HG02840 (cell line): ENCODE data around the gene RBM39.
"Not testable (repeated sequence)": the region's sequence is repeated elsewhere in the genome, so short reads cannot be mapped to it uniquely, and the experiment has no call there.

Experiments used
- ATAC-seq: cut with Tn5 transposase; IDR thresholded peaks from one replicate; pipeline ENCODE4 v1.9.1; 2021; ENCODE audit warnings: mild to moderate bottlenecking, moderate library complexity, moderate number of reproducible peaks; ENCODE audit not compliant: unreplicated experiment, low FRiP score

The RBM39 gene

DNA sequence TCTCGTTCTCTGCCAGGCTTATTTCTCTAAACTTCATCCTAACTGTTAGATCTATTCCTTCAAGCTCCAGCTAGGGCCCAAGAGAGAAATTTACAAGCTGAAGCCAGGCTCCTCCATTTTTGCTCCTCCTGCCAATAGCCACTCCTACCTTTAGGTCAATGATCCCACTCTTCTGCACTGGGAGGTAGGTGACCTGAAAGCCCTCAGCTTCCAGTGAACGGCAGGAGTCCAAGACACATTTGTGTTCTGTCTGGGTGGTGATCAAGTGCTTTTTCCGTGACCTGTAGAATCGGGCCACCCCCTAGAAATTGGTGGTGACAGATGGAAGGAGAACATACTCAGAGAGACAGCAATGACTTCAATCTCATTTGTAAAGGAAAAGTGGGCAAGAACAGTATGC is 51.8 kb downstream of the RBM39 start:
- ATAC-seq: no peak

DNA sequence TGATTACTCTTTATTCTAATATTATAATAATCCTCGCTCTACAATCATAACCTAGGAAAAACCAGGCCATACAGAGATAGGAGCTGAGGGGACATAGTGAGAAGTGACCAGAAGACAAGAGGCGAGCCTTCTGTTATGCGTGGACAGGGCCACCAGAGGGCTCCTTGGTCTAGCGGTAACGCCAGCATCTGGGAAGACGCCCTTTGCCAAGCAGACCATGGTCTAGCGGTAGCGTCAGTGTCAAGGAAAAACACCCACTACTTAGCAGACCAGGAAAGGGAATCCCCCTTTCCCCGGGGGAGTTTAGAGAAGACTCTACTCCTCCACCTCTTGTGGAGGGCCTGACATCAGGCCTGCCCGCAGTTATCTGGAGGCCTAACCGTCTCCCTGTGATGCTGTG is 55.2 kb downstream of the RBM39 start:
- not testable (repeated sequence) for ATAC-seq

- not testable (repeated sequence) for ATAC-seq
Observed at GRCh38 chr20:35685368-35685767, 56.7 kb downstream of the RBM39 start.

GRCh38 chr20:35681960-35682359 is 60.1 kb downstream of the RBM39 start:
- no peak for ATAC-seq

DNA sequence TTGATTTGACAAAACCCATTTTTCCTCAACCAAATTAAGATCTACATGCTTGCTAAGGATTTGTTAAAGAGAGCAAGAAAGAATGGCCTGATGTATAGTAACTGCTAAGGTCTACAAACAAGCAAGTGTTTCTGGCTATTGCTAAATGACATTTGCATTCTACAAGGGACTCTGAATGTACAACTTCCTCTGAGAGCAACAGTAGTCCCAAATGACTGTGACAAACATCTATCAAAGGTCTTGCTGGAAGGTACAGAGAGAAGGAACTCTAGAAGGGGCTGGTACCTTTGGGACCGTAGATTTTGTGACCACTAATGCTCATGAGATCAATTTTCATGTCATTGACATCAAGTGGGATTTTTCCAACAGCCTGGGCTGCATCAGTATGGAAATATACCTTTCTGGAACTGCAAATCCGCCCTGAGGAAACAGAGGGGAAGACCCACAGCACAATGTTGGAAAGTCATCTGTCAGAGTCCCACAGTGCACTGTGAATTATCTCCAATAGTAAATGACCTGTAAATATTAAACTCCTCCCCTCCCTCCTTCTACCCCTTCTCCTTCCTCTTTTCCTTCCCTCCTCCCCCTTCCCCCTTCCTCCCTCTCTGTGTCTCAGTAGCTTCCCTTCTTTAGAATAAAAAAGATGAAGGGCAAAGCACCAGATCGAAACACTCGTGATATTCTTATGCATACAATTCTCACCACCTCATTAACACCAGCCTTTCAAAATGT is 61.4 kb downstream of the RBM39 start:
- ATAC-seq: no peak

GRCh38 chr20:35674921-35675320 is 67.1 kb downstream of the RBM39 start:
- no peak for ATAC-seq

DNA sequence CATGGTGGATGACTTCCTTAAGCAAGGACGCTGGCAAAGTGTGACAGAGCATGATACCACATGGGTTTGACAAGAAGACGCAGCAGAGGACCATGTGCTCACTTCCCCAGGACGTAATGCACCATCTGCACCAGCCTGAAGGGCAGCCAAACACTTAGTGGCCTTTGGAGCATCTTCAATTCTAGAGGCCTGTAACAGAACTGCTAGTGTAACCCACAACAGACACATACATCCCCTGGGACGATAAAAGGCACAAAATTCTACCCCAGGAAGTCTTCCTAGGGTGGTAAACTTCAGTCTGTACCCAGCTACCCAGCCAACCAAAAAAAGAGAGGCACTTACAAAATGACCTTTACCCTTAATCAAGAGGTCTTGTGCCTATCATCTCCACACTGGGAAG is 68.2 kb downstream of the RBM39 start:
- no peak for ATAC-seq

GRCh38 chr20:35669681-35670080 is 72.4 kb downstream of the RBM39 start:
- no peak for ATAC-seq

- no peak for ATAC-seq
Observed at GRCh38 chr20:35669221-35669620, 72.8 kb downstream of the RBM39 start.

- no peak for ATAC-seq
Observed at GRCh38 chr20:35665949-35666288, 76.1 kb downstream of the RBM39 start.

DNA sequence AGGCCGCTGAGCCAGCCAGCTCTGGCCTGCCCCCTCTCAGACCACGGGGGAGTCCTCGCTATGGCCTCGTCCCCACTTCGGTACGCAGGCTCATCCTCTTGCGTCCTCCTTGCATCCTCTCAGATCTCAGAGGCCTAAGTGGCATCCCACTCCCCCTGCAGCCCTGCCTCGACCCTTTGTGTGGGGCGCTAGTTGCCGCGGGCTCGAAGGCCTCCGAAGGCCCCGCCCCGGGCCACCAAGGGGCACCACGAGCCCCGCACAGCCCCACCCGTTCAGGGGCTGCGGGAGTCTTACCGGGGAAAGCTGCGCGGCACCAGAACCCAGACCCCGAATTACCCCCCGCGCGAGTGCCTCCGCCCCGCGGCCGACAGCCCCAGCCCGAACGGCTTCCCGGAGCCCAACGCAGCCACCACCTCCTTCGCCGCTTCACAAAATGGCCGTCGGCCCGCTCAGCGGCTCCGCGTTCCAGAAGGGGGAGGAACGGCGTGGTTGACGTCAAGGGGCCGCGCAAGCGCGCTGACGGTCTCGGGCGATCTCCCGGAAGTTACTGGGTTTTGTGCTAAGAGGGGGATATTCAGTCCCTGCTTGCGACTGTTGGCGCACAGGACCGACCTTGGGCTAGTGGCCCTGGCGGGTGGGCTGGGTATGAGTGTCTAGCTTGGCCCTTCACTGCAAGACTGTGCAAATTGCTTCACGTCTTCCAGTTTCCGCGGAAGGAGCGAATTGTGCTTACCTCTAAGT is 77.4 kb downstream of the RBM39 start, which contains the start of the genes CPNE1 and RBM12:
TSS of gene CPNE1 (minus strand) at position 435 of the 741 bp plus-strand sequence. CDS start 31,977 bp downstream, outside the sequence.
TSS of gene RBM12 (minus strand) at position 435 of the 741 bp plus-strand sequence. CDS start 9,578 bp downstream, outside the sequence.
- ATAC-seq: peak; percentile 67

DNA sequence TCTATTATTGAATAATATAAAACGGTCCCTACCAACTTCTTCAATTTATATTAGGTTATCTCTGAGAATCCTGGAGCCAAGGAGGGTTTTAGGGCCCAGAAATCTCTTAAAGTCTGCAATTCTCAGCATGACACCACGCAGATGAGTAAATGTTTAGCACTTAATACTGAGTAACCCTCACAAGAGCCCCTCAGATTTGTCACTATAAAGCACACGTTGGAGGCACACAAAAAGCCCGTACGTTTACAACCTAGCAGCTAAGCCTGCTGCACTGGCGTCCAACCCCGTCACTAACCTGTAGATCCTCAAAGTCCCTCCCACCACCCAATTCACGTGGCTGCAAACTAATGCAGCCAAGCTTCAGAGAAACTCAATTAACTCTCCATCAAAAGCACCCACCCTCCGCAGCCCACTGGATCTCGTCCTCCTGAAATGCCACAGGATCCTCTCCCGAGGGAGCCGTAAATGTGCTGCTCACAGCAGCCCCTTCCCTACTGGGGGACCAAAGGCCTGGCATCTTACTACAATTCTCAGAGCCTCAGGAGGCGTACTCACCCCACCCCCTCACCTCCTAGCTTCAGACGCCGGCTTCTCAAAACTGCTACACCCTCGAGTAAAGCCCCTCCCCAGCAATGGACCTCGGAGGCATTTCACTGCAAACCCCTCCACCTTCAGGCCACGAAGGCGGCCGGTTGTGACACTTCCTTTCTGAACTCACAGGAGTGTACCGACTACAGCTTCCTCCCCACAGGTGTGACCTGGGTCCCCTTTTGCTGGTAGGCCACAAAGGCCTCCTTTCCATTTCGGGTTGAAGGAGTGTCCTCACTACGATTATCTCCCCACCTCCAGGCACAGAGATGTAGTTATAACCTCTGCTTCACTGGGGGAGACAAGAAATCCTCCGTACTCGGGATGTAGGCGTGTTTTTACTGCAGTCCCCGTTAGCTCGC is 78.3 kb downstream of the RBM39 start:
- peak; percentile 21 for ATAC-seq

DNA sequence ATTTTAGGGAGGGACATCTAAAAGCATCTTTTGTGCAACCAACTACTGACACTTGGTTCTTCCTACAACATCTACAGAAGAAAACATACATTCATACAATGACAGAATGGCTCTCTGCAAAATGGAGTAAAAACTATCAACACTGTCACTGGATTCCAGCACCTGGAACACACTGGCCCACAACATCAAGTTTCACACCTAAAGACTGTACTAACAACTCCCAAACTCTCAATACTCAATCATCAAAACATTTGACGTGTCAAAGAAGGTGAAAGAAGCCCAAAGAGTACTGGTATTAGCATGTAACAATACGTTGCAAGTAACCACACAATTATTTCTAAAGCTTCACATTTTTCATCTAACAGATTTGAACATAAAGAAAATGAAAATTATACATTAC is 79.5 kb downstream of the RBM39 start:
- no peak for ATAC-seq

DNA sequence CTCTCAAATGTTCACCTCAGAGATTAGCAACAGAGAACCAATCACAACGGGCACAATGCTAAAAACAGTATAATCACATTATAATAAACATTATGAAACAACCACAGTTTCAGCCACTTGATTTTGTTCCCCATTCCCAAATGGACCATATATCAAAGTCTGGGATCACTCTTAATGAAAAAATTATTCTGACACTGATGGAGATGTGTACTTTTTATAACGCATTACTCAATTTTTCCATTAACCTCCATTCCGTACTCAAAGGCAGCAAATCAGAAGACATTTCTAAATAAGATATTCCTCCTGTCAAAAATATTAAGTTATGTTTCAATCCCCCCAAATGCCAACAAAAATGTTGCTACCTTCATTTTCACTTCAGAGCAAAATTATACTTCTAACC is 80.2 kb downstream of the RBM39 start:
- ATAC-seq: no peak

DNA sequence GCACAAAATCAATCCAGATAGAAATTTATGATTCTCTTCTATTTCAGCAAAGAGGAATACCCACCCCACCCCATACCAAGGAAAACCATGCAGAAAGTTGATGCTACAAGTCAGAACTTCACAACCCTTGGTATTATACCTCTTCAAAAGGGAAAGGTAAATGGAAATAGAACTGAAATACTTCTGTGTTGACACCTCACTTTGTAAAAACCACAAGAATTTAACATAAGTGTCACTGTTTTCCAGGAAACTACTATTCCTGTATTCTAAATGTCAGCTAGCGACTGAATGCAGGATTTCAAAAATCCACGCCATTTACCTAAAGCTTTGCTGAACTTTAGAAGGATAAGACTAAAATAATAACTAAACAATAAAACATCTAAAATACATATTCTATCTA is 81.0 kb downstream of the RBM39 start:
- ATAC-seq: no peak

GRCh38 chr20:35660122-35660937 is 81.7 kb downstream of the RBM39 start:
- ATAC-seq: no peak

DNA sequence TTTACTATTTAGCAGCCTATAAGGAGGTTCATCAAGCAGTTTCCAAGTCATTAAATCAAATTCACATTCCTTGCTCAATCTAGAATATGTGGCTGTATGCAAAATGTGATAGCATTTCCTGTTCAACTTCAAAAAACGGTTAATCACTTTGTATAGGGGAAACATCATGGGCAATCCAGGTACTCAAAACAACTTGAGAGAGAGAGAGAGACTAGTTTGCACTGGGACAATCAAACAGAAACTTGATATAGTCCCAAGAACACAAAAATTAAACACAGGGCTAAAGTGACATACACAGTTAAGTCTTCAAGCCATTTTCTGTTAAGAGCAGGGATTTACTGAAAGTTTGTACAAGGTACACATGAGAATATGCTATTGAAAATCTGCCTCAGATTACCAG is 84.8 kb downstream of the RBM39 start:
- no peak for ATAC-seq

- ATAC-seq: no peak
Observed at GRCh38 chr20:35654415-35654814, 87.6 kb downstream of the RBM39 start.

GRCh38 chr20:35653893-35654292 is 88.2 kb downstream of the RBM39 start:
- ATAC-seq: no peak
